H1 (cell line): ENCODE results near the gene BRD4. TPM values are rescaled to one million over a fixed set of nuclear protein-coding genes. Genes with fewer than 3 reads are reported as not detected.
A peak's percentile ranks its signal among the peaks of the same experiment; 100 is the strongest.

Experiments
- CTCF ChIA-PET: fragments of 300-600 bp; sonication (Branson Sonifier 250); formaldehyde crosslinking; loops from one replicate; lab custom pipeline; 2021; ENCODE audit not compliant: partially characterized antibody; lab: Charles Lee
- POLR2A ChIA-PET: fragments of 300-600 bp; sonication (Branson Sonifier 250); formaldehyde crosslinking; loops from one replicate; lab custom pipeline; 2021; ENCODE audit warnings: inconsistent platforms; ENCODE audit not compliant: partially characterized antibody; lab: Charles Lee
- DNase-seq, 2 experiments: peaks; one replicate each; pipeline versions ENCODE4 v3.0.0 to v3.0.0-alpha.2; 2010 to 2022; ENCODE audit warnings: low spot score in 2 of 2, low read depth in 1 of 2, mixed read lengths in 1 of 2
- FAIRE-seq: peaks from 2 replicates; lab custom pipeline; 2011; peaks lifted over from hg19 to GRCh38; lab: Jason Lieb, UNC
- H2AFZ ChIP-seq: 2 replicates; pipeline ENCODE4 v1.8.1; 2012; ENCODE audit warnings: low read length, inconsistent platforms
- H2AK5ac ChIP-seq: 2 replicates; pipeline ENCODE4 v1.6.1; 2013; ENCODE audit warnings: low read depth, low read length
- H2BK120ac ChIP-seq: replicated peaks from 2 replicates; pipeline ENCODE3; 2013; ENCODE audit warnings: low read depth, low read length, inconsistent platforms
- H2BK12ac ChIP-seq: 2 replicates; pipeline ENCODE4 v1.6.1; 2013; ENCODE audit warnings: low read depth, low read length
- H2BK15ac ChIP-seq: 2 replicates; pipeline ENCODE4 v1.6.1; 2013; ENCODE audit warnings: low read length
- H2BK20ac ChIP-seq: 2 replicates; pipeline ENCODE4 v1.6.1; 2013; ENCODE audit warnings: low read length
- H2BK5ac ChIP-seq: 2 replicates; pipeline ENCODE4 v1.6.1; 2013; ENCODE audit warnings: low read depth, low read length
- H3K14ac ChIP-seq: 2 replicates; pipeline ENCODE4 v1.6.1; 2013; ENCODE audit warnings: inconsistent platforms; ENCODE audit not compliant: insufficient read length
- H3K18ac ChIP-seq: 2 replicates; pipeline ENCODE4 v1.6.1; 2013; ENCODE audit warnings: low read length; ENCODE audit errors: extremely low read depth
- H3K23ac ChIP-seq: 2 replicates; pipeline ENCODE4 v1.6.1; 2013; ENCODE audit warnings: inconsistent platforms; ENCODE audit not compliant: insufficient read length
- H3K23me2 ChIP-seq: 2 replicates; pipeline ENCODE4 v1.6.1; 2013; ENCODE audit warnings: low read depth, low read length
- H3K27ac ChIP-seq: 2 replicates; pipeline ENCODE4 v1.6.1; 2011; ENCODE audit warnings: low read depth, low read length, inconsistent platforms
- H3K27me3 ChIP-seq, 4 experiments: replicated peaks in 1 of 4; 1 replicate in 1 of 4; 2 replicates in 3 of 4; pipeline versions ENCODE4 v1.6.1 to v1.8.1; 2011 to 2013; ENCODE audit warnings: low read length in 3 of 4, mild to moderate bottlenecking in 3 of 4, inconsistent platforms in 2 of 4, mixed read lengths in 2 of 4, moderate library complexity in 1 of 4; ENCODE audit not compliant: control insufficient read depth in 3 of 4, insufficient read depth in 3 of 4; ENCODE audit errors: extremely low read depth in 1 of 4
- H3K36me3 ChIP-seq, 4 experiments: 2 replicates each; pipeline versions ENCODE4 v1.6.1 to v1.8.1; 2011 to 2013; ENCODE audit warnings: mild to moderate bottlenecking in 4 of 4, low read length in 3 of 4, moderate library complexity in 2 of 4, control low read depth in 1 of 4, inconsistent platforms in 1 of 4; ENCODE audit not compliant: insufficient read depth in 4 of 4, control insufficient read depth in 2 of 4
- H3K4ac ChIP-seq: replicated peaks from 2 replicates; pipeline ENCODE3; 2013; ENCODE audit warnings: low read length, low read depth, mixed read lengths, inconsistent platforms; ENCODE audit not compliant: insufficient read length
- H3K4me1 ChIP-seq, 4 experiments: replicated peaks in 1 of 4; 1 replicate in 1 of 4; 2 replicates in 3 of 4; pipeline versions ENCODE4 v1.6.1 to v1.8.1; 2011 to 2013; ENCODE audit warnings: low read length in 3 of 4, inconsistent platforms in 2 of 4, mixed read lengths in 1 of 4; ENCODE audit not compliant: insufficient read depth in 4 of 4, control insufficient read depth in 3 of 4
- H3K4me2 ChIP-seq, 2 experiments: 2 replicates each; pipeline versions ENCODE4 v1.6.1 to v1.8.1; 2011 to 2013; ENCODE audit warnings: low read depth in 2 of 2, low read length in 2 of 2, control low read depth in 1 of 2, inconsistent platforms in 1 of 2, mild to moderate bottlenecking in 1 of 2; ENCODE audit not compliant: insufficient read depth in 1 of 2
- H3K4me3 ChIP-seq, 4 experiments: fragments of 200-600, 300-600 bp in 1 of 4; sonication (generic), shearing (Covaris generic), sonication (Bioruptor Twin) in 1 of 4; 2 replicates each; pipeline versions ENCODE4 v1.5.1 to v1.8.1; 2011 to 2016; ENCODE audit warnings: low read length in 4 of 4, low read depth in 3 of 4, control low read depth in 2 of 4, inconsistent platforms in 2 of 4, mild to moderate bottlenecking in 2 of 4, mixed read lengths in 1 of 4, moderate library complexity in 1 of 4; ENCODE audit not compliant: insufficient read depth in 2 of 4; ENCODE audit errors: extremely low read depth in 1 of 4
- H3K56ac ChIP-seq: replicated peaks from 2 replicates; pipeline ENCODE3; 2013; ENCODE audit warnings: low read depth, mild to moderate bottlenecking, mixed read lengths, low read length, inconsistent platforms; ENCODE audit not compliant: insufficient read length
- H3K79me1 ChIP-seq: 2 replicates; pipeline ENCODE4 v1.6.1; 2013; ENCODE audit warnings: low read depth, low read length, control low read depth
- H3K79me2 ChIP-seq, 2 experiments: 2 replicates each; pipeline versions ENCODE4 v1.6.1 to v1.8.1; 2012 to 2013; ENCODE audit warnings: low read length in 2 of 2, mild to moderate bottlenecking in 2 of 2, inconsistent platforms in 1 of 2; ENCODE audit not compliant: insufficient read depth in 2 of 2, control insufficient read depth in 1 of 2
- H3K9ac ChIP-seq, 4 experiments: replicated peaks in 1 of 4; 1 replicate in 1 of 4; 2 replicates in 3 of 4; pipeline versions ENCODE4 v1.6.1 to v1.8.1; 2011 to 2013; ENCODE audit warnings: low read depth in 3 of 4, low read length in 3 of 4, control low read depth in 2 of 4, mild to moderate bottlenecking in 2 of 4, moderate library complexity in 2 of 4, inconsistent platforms in 1 of 4; ENCODE audit errors: extremely low read depth in 1 of 4
- H3K9me3 ChIP-seq, 2 experiments: 2 replicates each; pipeline versions ENCODE4 v1.6.1 to v1.8.1; 2012 to 2013; ENCODE audit warnings: mild to moderate bottlenecking in 2 of 2, moderate library complexity in 2 of 2, control low read depth in 1 of 2, inconsistent platforms in 1 of 2, low read depth in 1 of 2, low read length in 1 of 2, mixed read lengths in 1 of 2; ENCODE audit not compliant: insufficient read depth in 2 of 2
- H4K20me1 ChIP-seq, 2 experiments: replicated peaks in 1 of 2; 2 replicates each; pipeline versions ENCODE3 to v1.8.1; 2011 to 2013; ENCODE audit warnings: inconsistent platforms in 2 of 2, low read length in 2 of 2, mild to moderate bottlenecking in 1 of 2; ENCODE audit not compliant: insufficient read depth in 2 of 2, control insufficient read depth in 1 of 2
- H4K5ac ChIP-seq: 2 replicates; pipeline ENCODE4 v1.6.1; 2013; ENCODE audit warnings: low read length, low read depth, mixed read lengths, inconsistent platforms; ENCODE audit not compliant: insufficient read length
- H4K8ac ChIP-seq: 2 replicates; pipeline ENCODE4 v1.8.0; 2013; ENCODE audit warnings: mild to moderate bottlenecking, moderate library complexity, low read length, inconsistent platforms; ENCODE audit not compliant: insufficient read depth; ENCODE audit errors: extremely low read depth
- H4K91ac ChIP-seq: replicated peaks from 2 replicates; pipeline ENCODE3; 2013; ENCODE audit warnings: low read length, mixed read lengths, inconsistent platforms; ENCODE audit not compliant: insufficient read length
- WGBS, 2 experiments: shearing (Covaris generic) in 1 of 2; methylation state at CpG; one replicate each; pipeline versions ENCODE4 v1.1.6 to v1.1.7; 2013 to 2015; ENCODE audit warnings: low lambda C conversion rate in 2 of 2, mixed read lengths in 2 of 2, inconsistent platforms in 1 of 2, low coverage in 1 of 2, missing lambda C conversion rate in 1 of 2; ENCODE audit not compliant: insufficient replicate concordance in 2 of 2, insufficient coverage in 1 of 2, insufficient read length in 1 of 2; ENCODE audit errors: extremely low coverage in 1 of 2, missing lambda C conversion rate in 1 of 2; 5-methylcytosine and 5-hydroxymethylcytosine counted together
- polyA plus RNA-seq, 7 experiments: library from polyadenylated mRNA; depleted of rRNA in 3 of 7; stranded (reverse) in 5 of 7; unstranded in 2 of 7; fragments of >200 nt in 5 of 7; fragments of 200-250 nt in 2 of 7; gene quantifications; 1 replicate in 5 of 7; 2 replicates in 1 of 7; 4 replicates in 1 of 7; pipeline versions ENCODE4 v1.2.1 to v1.2.3, GENCODE V29; 2011 to 2013; ENCODE audit warnings: missing spikeins in 2 of 7, mixed read lengths in 2 of 7
- total RNA-seq: library from RNA; stranded (reverse); fragmentation: NEBNext Ultra II Directional; extraction: Animal tissue kit (Norgen Biotek cat#: 25700); gene quantifications from 2 replicates; pipeline ENCODE4 v1.2.1, GENCODE V29; 2021
- TF ChIP-seq, protein P1 (sequence below): IDR thresholded peaks from 2 replicates; pipeline ENCODE4 v1.6.1; 2011; ENCODE audit warnings: low read depth, mild to moderate bottlenecking, low read length; ENCODE audit not compliant: insufficient read depth
- TF ChIP-seq, protein P2 (sequence below), 3 experiments: IDR thresholded peaks; 1 replicate in 2 of 3; 2 replicates in 1 of 3; pipeline versions ENCODE4 v1.5.1 to v1.6.1; 2011; ENCODE audit warnings: low read length in 3 of 3, mild to moderate bottlenecking in 3 of 3, inconsistent platforms in 2 of 3, low read depth in 1 of 3, moderate library complexity in 1 of 3; ENCODE audit not compliant: insufficient read depth in 1 of 3; ENCODE audit errors: control extremely low read depth in 1 of 3

The BRD4 gene
- total and polyA plus RNA-seq, 2 of the 8 experiments (the other 6 are each of a cell fraction or from before 2014, with no cell fraction given) = 14.1 to 146 TPM

DNA sequence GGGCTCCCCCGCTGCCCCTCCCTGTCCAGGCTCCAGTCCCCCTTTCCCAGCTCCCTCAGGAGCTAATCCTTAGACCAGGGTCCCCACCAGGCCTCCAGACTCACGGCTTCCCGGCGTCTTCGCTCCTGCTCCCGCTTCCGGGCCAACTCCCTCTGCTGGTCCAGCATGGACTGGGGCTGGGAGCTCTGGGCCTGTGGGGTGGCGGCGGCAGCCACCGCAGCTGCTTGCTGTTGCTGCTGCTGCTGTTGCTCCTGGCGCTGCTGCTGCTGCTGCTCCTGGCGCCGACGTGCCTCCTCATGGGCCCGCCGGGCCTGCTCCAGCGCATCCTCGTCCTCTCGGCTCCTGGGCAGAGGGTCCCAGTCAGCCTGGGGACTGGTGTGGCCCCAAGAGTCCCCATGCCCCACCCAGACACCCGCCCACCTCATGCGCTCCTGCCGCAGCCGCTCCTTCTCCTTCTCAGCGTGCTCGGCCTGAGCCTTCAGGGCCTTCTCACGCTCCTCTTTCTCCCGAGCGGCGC lies 93.6 kb downstream of the BRD4 start:
- H3K23ac ChIP-seq = no peak overlapping the region
- WGBS, 2 experiments = 90% methylated on average over 14 of the region's 29 CpGs; no CpG with 5 or more reads in 1 of the 2 experiments
- no peak overlapping the region for H4K91ac ChIP-seq
- no peak overlapping the region for H2AK5ac ChIP-seq
- no peak overlapping the region for H2BK15ac ChIP-seq
- H3K27ac ChIP-seq = no peak overlapping the region
- H3K27me3 ChIP-seq = no peaks in the 10 kb centered on the region
- no peaks in the 10 kb centered on the region for H3K23me2 ChIP-seq
- H4K8ac ChIP-seq = peak overlapping the region; percentile 25; the same call in 1 of the 2 replicates
- H2BK120ac ChIP-seq = no peak overlapping the region
- no peak overlapping the region for H2BK5ac ChIP-seq
- H3K4me3 ChIP-seq = no peak overlapping the region
- H3K56ac ChIP-seq = no peak overlapping the region
- no peaks in the 10 kb centered on the region for H3K79me1 ChIP-seq
- peaks cover 2 to 26% of the 10 kb centered on the region in 2 experiments for H4K20me1 ChIP-seq
- H2AFZ ChIP-seq = no peak overlapping the region
- no peak overlapping the region for H3K9ac ChIP-seq
- H3K4me1 ChIP-seq = peaks cover 0 to 2% (median 0%) of the 10 kb centered on the region in 4 experiments; a peak in 1 of 7 replicates
- H3K36me3 ChIP-seq = peaks cover 25 to 50% (median 41%) of the 10 kb centered on the region in 4 experiments
- no peak overlapping the region for H3K4ac ChIP-seq
- no peaks in the 10 kb centered on the region for H3K79me2 ChIP-seq
- DNase-seq = no peak
- no peak overlapping the region for H2BK12ac ChIP-seq
- no peak for FAIRE-seq
- H3K4me2 ChIP-seq = no peak overlapping the region
- ChIA-PET POLR2A (interaction anchor here (0.6 to 3.9 kb wide), 4 partner anchors 11 to 114 kb away, joined by 3 to 21 read pairs (median 3); no protein-coding TSS in a partner anchor), CTCF (interaction anchor here (0.9 to 8.9 kb wide), 10 partner anchors 9 to 146 kb away, joined by 3 to 81 read pairs (median 3); no protein-coding TSS in a partner anchor)
- TF ChIP-seq, protein P1, sequence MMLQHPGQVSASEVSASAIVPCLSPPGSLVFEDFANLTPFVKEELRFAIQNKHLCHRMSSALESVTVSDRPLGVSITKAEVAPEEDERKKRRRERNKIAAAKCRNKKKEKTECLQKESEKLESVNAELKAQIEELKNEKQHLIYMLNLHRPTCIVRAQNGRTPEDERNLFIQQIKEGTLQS = no peak
- TF ChIP-seq, protein P2, sequence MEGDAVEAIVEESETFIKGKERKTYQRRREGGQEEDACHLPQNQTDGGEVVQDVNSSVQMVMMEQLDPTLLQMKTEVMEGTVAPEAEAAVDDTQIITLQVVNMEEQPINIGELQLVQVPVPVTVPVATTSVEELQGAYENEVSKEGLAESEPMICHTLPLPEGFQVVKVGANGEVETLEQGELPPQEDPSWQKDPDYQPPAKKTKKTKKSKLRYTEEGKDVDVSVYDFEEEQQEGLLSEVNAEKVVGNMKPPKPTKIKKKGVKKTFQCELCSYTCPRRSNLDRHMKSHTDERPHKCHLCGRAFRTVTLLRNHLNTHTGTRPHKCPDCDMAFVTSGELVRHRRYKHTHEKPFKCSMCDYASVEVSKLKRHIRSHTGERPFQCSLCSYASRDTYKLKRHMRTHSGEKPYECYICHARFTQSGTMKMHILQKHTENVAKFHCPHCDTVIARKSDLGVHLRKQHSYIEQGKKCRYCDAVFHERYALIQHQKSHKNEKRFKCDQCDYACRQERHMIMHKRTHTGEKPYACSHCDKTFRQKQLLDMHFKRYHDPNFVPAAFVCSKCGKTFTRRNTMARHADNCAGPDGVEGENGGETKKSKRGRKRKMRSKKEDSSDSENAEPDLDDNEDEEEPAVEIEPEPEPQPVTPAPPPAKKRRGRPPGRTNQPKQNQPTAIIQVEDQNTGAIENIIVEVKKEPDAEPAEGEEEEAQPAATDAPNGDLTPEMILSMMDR (IDR thresholded peaks at IDR 0.05; ENCODE audit: control extremely low read depth in 1 of 3, insufficient read depth in 1 of 3, low read depth in 1 of 3, low read length in 3 of 3) = peak; percentile 11 to 21 (median 17); a peak in 3 of 4 replicates
- H3K14ac ChIP-seq = no peak overlapping the region
- H4K5ac ChIP-seq = no peak overlapping the region
- no peaks in the 10 kb centered on the region for H3K9me3 ChIP-seq
- no peak overlapping the region for H3K18ac ChIP-seq
- H2BK20ac ChIP-seq = no peak overlapping the region
